ENCODE measurements around the gene CETP.
"Not testable (repeated sequence)": the region's sequence is repeated elsewhere in the genome, so short reads cannot be mapped to it uniquely, and the experiment has no call there.

Gene CETP

GRCh38 chr16:56961386-56961785 lies 364 bp upstream of the CETP start:
- DNase-seq, result no peak

GRCh38 chr16:56964243-56965148 lies 2.7 kb downstream of the CETP start:
- DNase-seq, result no peak

GRCh38 chr16:56965149-56966092 lies 3.7 kb downstream of the CETP start:
- no peak for DNase-seq

GRCh38 chr16:56966093-56966475 lies 4.3 kb downstream of the CETP start:
- no peak for DNase-seq

GRCh38 chr16:56967733-56968132 lies 6.0 kb downstream of the CETP start:
- DNase-seq, result no peak

- no peak for DNase-seq
Measured at GRCh38 chr16:56969769-56970168, 8.0 kb downstream of the CETP start.

- no peak for DNase-seq
Measured at GRCh38 chr16:56970934-56971767, 9.4 kb downstream of the CETP start.

- no peak for DNase-seq
Measured at GRCh38 chr16:56971768-56972043, 10.0 kb downstream of the CETP start.

GRCh38 chr16:56972403-56973293 lies 10.9 kb downstream of the CETP start:
- no peak for DNase-seq

GRCh38 chr16:56973294-56973689 lies 11.5 kb downstream of the CETP start:
- no peak for DNase-seq

- DNase-seq, result not testable (repeated sequence)
Measured at GRCh38 chr16:56973899-56974298, 12.1 kb downstream of the CETP start.

- no peak for DNase-seq
Measured at GRCh38 chr16:56974549-56975300, 13.0 kb downstream of the CETP start.

GRCh38 chr16:56975714-56976113 lies 14.0 kb downstream of the CETP start:
- no peak for DNase-seq

- no peak for DNase-seq
Measured at GRCh38 chr16:56977216-56977615, 15.5 kb downstream of the CETP start.

- DNase-seq, result no peak
Measured at GRCh38 chr16:56977823-56978430, 16.2 kb downstream of the CETP start.

GRCh38 chr16:56980201-56980535 lies 18.4 kb downstream of the CETP start:
- no peak for DNase-seq

- DNase-seq, result no peak
Measured at GRCh38 chr16:56980792-56981724, 19.3 kb downstream of the CETP start.

- DNase-seq, result no peak
Measured at GRCh38 chr16:56981729-56982271, 20.1 kb downstream of the CETP start.

GRCh38 chr16:56982695-56983094 lies 20.9 kb downstream of the CETP start:
- DNase-seq, result no peak

Measured in GOT3 (cell line).